Endodermal cell (in vitro differentiated cells): Measurements from ENCODE around the gene PLEKHA6. TPM values are rescaled to one million over a fixed set of nuclear protein-coding genes. Genes with fewer than 3 reads are reported as not detected.

Source experiments
- DNase-seq: peaks from one replicate; pipeline ENCODE4 v3.0.0-alpha.2; 2017
- H3K27ac ChIP-seq: 2 replicates; pipeline ENCODE4 v1.5.1; 2013; ENCODE audit warnings: mild to moderate bottlenecking, low read depth, low read length, moderate library complexity
- H3K27me3 ChIP-seq: 2 replicates; pipeline ENCODE4 v1.6.1; 2013; ENCODE audit warnings: mild to moderate bottlenecking, low read length, moderate library complexity; ENCODE audit not compliant: insufficient read depth, control insufficient read depth, poor library complexity, severe bottlenecking
- H3K36me3 ChIP-seq: 2 replicates; pipeline ENCODE4 v1.7.0; 2013; ENCODE audit warnings: mild to moderate bottlenecking, low read length, moderate library complexity; ENCODE audit not compliant: control insufficient read depth, insufficient read depth
- H3K4me1 ChIP-seq: one replicate; pipeline ENCODE4 v1.7.0; 2013; ENCODE audit warnings: low read length; ENCODE audit not compliant: control insufficient read depth, insufficient read depth
- H3K4me3 ChIP-seq: 2 replicates; pipeline ENCODE4 v1.5.1; 2013; ENCODE audit warnings: mild to moderate bottlenecking, low read length, moderate library complexity
- H3K9ac ChIP-seq: 2 replicates; pipeline ENCODE4 v1.6.1; 2013; ENCODE audit warnings: mild to moderate bottlenecking, low read length, moderate library complexity; ENCODE audit not compliant: poor library complexity, severe bottlenecking; ENCODE audit errors: extremely low read depth
- H3K9me3 ChIP-seq: 2 replicates; pipeline ENCODE4 v1.6.1; 2013; ENCODE audit warnings: mild to moderate bottlenecking, low read length, moderate library complexity; ENCODE audit not compliant: control insufficient read depth
- H3K27ac Mint-ChIP-seq: 2 replicates; pipeline ENCODE4 v1.8.0; 2020; ENCODE audit warnings: mixed read lengths
- H3K27me3 Mint-ChIP-seq: 2 replicates; pipeline ENCODE4 v1.8.0; 2021; ENCODE audit warnings: mild to moderate bottlenecking, mixed read lengths; ENCODE audit not compliant: insufficient read depth
- H3K36me3 Mint-ChIP-seq: 2 replicates; pipeline ENCODE4 v1.8.0; 2020; ENCODE audit warnings: low read depth, mixed read lengths
- H3K4me1 Mint-ChIP-seq: 2 replicates; pipeline ENCODE4 v1.8.0; 2020; ENCODE audit warnings: mixed read lengths
- H3K4me3 Mint-ChIP-seq: 2 replicates; pipeline ENCODE4 v1.8.0; 2020; ENCODE audit warnings: mild to moderate bottlenecking, moderate library complexity, mixed read lengths
- H3K9me3 Mint-ChIP-seq: 2 replicates; pipeline ENCODE4 v1.8.0; 2020; ENCODE audit warnings: mild to moderate bottlenecking, mixed read lengths
- WGBS, 2 experiments: methylation state at CpG; one replicate each; pipeline versions ENCODE4 v1.1.5 to v1.1.7; 2013; ENCODE audit warnings: missing lambda C conversion rate in 2 of 2, mixed read lengths in 1 of 2; ENCODE audit not compliant: insufficient coverage in 1 of 2, insufficient read length in 1 of 2; 5-methylcytosine and 5-hydroxymethylcytosine counted together
- total RNA-seq, 2 donors: library from RNA; stranded (reverse); fragmentation: NEBNext Ultra II Directional in 1 of 2; extraction: Animal tissue kit (Norgen Biotek cat#: 25700) in 1 of 2; gene quantifications; 2 replicates in 1 of 2; 3 replicates in 1 of 2; pipeline ENCODE4 v1.2.1, GENCODE V29; 2021
- TF ChIP-seq, protein P1 (sequence below): fragments of 200-600 bp; sonication (generic); conservative IDR thresholded peaks from 2 replicates; pipeline ENCODE4 v1.5.0; 2021; ENCODE audit warnings: antibody characterized with exemption, mild to moderate bottlenecking

Gene PLEKHA6
- total RNA-seq, 2 donors from 2014 or later: 37.0 to 43.3 TPM

DNA sequence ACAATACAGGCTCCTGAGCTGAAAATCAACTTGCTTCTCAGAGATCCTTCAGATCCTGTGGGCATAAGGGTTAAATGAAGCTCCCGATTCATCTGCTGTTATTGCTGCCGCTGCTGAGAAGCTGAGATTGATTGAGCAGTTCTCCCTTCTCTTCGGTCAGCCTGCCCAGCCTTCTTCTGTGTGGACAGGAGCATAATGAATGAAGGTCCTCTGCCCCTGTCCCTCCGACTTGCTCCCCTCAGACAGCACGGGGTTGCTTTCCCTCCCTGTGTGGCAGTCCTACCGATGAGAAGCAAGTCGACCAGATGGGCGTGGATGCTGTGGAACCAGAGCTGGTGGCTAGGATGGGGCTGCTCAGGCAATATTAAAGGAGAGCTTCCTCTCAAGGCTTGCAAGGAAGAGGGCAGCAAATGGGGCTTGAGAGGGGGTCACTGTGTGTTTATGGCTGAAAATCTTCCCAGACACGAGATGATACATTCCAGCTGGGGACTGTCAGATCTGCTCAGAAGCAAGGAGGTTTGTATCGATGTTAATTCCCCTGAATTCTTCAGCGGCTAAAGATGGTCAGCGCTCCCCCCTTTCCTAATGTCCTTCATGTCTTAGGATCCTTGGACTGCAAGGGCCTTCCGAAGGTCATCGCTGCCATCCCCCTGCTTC is 82.0 kb downstream of the PLEKHA6 start:
- Mint-ChIP-seq H3K4me3 (no peak overlapping the region), H3K36me3 (peaks cover 39% of the 10 kb centered on the region), H3K4me1 (peaks cover 44% of the 10 kb centered on the region), H3K27ac (no peak overlapping the region), H3K9me3 (no peaks in the 10 kb centered on the region), H3K27me3 (no peaks in the 10 kb centered on the region)
- Histone ChIP-seq H3K27me3 (no peaks in the 10 kb centered on the region), H3K9ac (no peak overlapping the region), H3K4me3 (no peak overlapping the region), H3K9me3 (no peaks in the 10 kb centered on the region), H3K4me1 (peaks cover 18% of the 10 kb centered on the region), H3K27ac (no peak overlapping the region), H3K36me3 (peaks cover 20% of the 10 kb centered on the region)
- WGBS, 2 experiments: 88 to 92% methylated on average over 12 to 14 of the region's 14 CpGs
- TF ChIP-seq, protein P1, sequence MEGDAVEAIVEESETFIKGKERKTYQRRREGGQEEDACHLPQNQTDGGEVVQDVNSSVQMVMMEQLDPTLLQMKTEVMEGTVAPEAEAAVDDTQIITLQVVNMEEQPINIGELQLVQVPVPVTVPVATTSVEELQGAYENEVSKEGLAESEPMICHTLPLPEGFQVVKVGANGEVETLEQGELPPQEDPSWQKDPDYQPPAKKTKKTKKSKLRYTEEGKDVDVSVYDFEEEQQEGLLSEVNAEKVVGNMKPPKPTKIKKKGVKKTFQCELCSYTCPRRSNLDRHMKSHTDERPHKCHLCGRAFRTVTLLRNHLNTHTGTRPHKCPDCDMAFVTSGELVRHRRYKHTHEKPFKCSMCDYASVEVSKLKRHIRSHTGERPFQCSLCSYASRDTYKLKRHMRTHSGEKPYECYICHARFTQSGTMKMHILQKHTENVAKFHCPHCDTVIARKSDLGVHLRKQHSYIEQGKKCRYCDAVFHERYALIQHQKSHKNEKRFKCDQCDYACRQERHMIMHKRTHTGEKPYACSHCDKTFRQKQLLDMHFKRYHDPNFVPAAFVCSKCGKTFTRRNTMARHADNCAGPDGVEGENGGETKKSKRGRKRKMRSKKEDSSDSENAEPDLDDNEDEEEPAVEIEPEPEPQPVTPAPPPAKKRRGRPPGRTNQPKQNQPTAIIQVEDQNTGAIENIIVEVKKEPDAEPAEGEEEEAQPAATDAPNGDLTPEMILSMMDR: no peak
- DNase-seq: no peak

DNA sequence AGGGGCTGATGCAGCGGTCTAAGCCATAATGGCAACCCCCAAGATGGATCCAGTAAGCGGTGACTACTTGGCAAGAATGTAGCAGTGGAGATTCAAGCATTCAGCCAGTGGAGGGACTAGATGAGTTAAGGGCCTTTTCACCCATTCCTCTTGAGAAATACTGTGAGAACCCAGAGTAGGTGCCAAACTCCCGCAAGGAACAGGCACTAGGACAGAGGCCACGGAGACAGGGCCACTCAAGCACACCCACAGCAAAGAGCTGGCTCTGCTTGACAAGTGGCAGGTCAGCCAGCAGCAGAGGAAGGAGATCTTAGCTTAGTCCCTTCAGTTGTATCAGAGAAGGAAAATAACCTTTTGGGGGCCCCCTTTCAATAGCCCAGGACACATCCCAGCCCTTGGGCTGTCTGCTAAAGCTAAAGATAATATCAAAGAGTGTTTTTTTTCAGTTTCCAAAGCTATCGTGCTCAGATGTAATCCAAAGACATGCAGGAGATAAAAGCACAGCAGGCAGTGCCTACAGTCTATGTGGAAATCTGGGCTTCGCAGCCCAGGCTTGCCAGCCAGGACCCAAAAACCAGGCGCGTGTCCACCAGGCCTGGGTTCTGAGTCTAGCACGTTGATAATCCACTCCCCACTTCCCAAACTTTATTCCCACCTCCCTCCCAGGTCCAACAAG is 83.9 kb downstream of the PLEKHA6 start:
- H3K9ac ChIP-seq: no peak overlapping the region
- peak overlapping the region; percentile 1 for H3K27ac ChIP-seq
- H3K36me3 ChIP-seq: peaks cover 27% of the 10 kb centered on the region
- Mint-ChIP-seq H3K36me3 (peaks cover 31% of the 10 kb centered on the region), H3K9me3 (no peaks in the 10 kb centered on the region), H3K4me3 (no peak overlapping the region), H3K27ac (no peak overlapping the region), H3K4me1 (peaks cover 38% of the 10 kb centered on the region), H3K27me3 (no peaks in the 10 kb centered on the region)
- 82 to 89% methylated on average over 6 to 9 of the region's 9 CpGs for WGBS, 2 experiments
- no peak for DNase-seq
- TF ChIP-seq, protein P1: no peak
- H3K9me3 ChIP-seq: no peaks in the 10 kb centered on the region
- H3K4me1 ChIP-seq: peaks cover 18% of the 10 kb centered on the region
- no peak overlapping the region for H3K4me3 ChIP-seq
- no peaks in the 10 kb centered on the region for H3K27me3 ChIP-seq

DNA sequence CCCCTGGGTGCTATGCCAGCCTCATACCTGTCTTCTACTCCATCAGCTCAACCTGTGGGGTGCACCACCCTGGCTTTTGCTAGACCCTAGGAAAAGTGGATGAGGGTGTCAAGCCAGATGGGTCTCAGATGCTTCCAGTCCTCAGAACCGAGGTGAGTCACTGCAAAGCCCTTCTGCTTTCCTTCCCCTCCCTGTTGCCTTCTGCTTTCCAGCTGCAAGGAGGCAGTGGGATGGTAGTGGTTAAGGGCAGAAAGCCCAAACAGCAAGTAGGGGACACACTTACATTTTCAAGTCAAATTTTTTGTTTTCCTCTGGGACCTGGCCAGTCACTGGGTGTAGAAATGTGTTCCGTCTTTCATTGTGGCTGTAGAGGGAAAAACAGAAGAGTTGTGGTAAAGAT is 85.3 kb downstream of the PLEKHA6 start:
- H3K4me1 Mint-ChIP-seq: peaks cover 28% of the 10 kb centered on the region
- Histone ChIP-seq H3K27ac (no peak overlapping the region), H3K4me3 (no peak overlapping the region), H3K36me3 (peaks cover 33% of the 10 kb centered on the region), H3K9ac (no peak overlapping the region), H3K4me1 (peaks cover 18% of the 10 kb centered on the region), H3K9me3 (no peaks in the 10 kb centered on the region), H3K27me3 (no peaks in the 10 kb centered on the region)
- H3K9me3 Mint-ChIP-seq: no peaks in the 10 kb centered on the region
- DNase-seq: no peak
- TF ChIP-seq, protein P1: no peak
- no peaks in the 10 kb centered on the region for H3K27me3 Mint-ChIP-seq
- peaks cover 20% of the 10 kb centered on the region for H3K36me3 Mint-ChIP-seq
- H3K4me3 Mint-ChIP-seq: no peak overlapping the region
- WGBS, 2 experiments: 83 to 100% methylated on average over 1 to 2 of the region's 2 CpGs
- no peak overlapping the region for H3K27ac Mint-ChIP-seq
